Karpas-422 (cell line): Measurements from ENCODE around the gene PSMC3. TPM values are rescaled to one million over a fixed set of nuclear protein-coding genes. Genes with fewer than 3 reads are reported as not detected.

ENCODE experiments used
- DNase-seq: peaks from one replicate; pipeline ENCODE4 v3.0.0-alpha.2; 2015
- H2AFZ ChIP-seq: fragments of 200-600 bp; sonication (generic); 2 replicates; pipeline ENCODE4 v1.6.1; 2014; ENCODE audit warnings: antibody characterized with exemption, low read length, mixed read lengths
- H3K27ac ChIP-seq: fragments of 200-600 bp; sonication (generic); 2 replicates; pipeline ENCODE4 v1.5.1; 2014; ENCODE audit warnings: mild to moderate bottlenecking, low read length, moderate library complexity
- H3K27me3 ChIP-seq: fragments of 200-600 bp; sonication (generic); 2 replicates; pipeline ENCODE4 v1.6.1; 2014; ENCODE audit warnings: low read length, mixed read lengths
- H3K36me3 ChIP-seq: fragments of 200-600 bp; sonication (generic); 2 replicates; pipeline ENCODE4 v1.6.1; 2014; ENCODE audit warnings: low read length, mixed read lengths; ENCODE audit not compliant: insufficient read depth
- H3K4me1 ChIP-seq: fragments of 200-600 bp; sonication (generic); 2 replicates; pipeline ENCODE4 v1.6.1; 2014; ENCODE audit warnings: mild to moderate bottlenecking, low read length, mixed read lengths
- H3K4me2 ChIP-seq: fragments of 200-600 bp; sonication (generic); 2 replicates; pipeline ENCODE4 v1.6.1; 2014; ENCODE audit warnings: low read length, low read depth, mild to moderate bottlenecking; ENCODE audit not compliant: poor library complexity, severe bottlenecking
- H3K4me3 ChIP-seq: fragments of 200-600 bp; sonication (generic); 2 replicates; pipeline ENCODE4 v1.5.1; 2014; ENCODE audit warnings: mild to moderate bottlenecking, antibody characterized with exemption, low read length, mixed read lengths
- H3K79me2 ChIP-seq: fragments of 200-600 bp; sonication (generic); 2 replicates; pipeline ENCODE4 v1.6.1; 2014; ENCODE audit warnings: mild to moderate bottlenecking, low read length, mixed read lengths
- H3K9ac ChIP-seq: fragments of 200-600 bp; sonication (generic); 2 replicates; pipeline ENCODE4 v1.6.0; 2014; ENCODE audit warnings: low read length
- H3K9me2 ChIP-seq: fragments of 200-600 bp; sonication (generic), shearing (Covaris generic); replicated peaks from 2 replicates; pipeline ENCODE4 v1.6.0; 2014; ENCODE audit warnings: mild to moderate bottlenecking, low read length, moderate library complexity; ENCODE audit not compliant: insufficient read depth
- H3K9me3 ChIP-seq: fragments of 300-700, 200-600 bp; sonication (generic); 2 replicates; pipeline ENCODE4 v1.6.1; 2014; ENCODE audit warnings: low read length, mixed read lengths
- H4K20me1 ChIP-seq: fragments of 200-600 bp; sonication (generic); 2 replicates; pipeline ENCODE4 v1.6.1; 2014; ENCODE audit warnings: mild to moderate bottlenecking, antibody characterized with exemption, low read length, low read depth; ENCODE audit not compliant: insufficient read depth
- total RNA-seq: library from RNA; depleted of rRNA; stranded (reverse); fragments of >200 nt; shearing (Covaris generic); gene quantifications from 2 replicates; pipeline ENCODE4 v1.2.3, GENCODE V29; 2014; ENCODE audit warnings: low replicate concordance; rRNA removed

The PSMC3 gene
- 40.6 and 119 TPM in 2 replicates for total RNA-seq

DNA sequence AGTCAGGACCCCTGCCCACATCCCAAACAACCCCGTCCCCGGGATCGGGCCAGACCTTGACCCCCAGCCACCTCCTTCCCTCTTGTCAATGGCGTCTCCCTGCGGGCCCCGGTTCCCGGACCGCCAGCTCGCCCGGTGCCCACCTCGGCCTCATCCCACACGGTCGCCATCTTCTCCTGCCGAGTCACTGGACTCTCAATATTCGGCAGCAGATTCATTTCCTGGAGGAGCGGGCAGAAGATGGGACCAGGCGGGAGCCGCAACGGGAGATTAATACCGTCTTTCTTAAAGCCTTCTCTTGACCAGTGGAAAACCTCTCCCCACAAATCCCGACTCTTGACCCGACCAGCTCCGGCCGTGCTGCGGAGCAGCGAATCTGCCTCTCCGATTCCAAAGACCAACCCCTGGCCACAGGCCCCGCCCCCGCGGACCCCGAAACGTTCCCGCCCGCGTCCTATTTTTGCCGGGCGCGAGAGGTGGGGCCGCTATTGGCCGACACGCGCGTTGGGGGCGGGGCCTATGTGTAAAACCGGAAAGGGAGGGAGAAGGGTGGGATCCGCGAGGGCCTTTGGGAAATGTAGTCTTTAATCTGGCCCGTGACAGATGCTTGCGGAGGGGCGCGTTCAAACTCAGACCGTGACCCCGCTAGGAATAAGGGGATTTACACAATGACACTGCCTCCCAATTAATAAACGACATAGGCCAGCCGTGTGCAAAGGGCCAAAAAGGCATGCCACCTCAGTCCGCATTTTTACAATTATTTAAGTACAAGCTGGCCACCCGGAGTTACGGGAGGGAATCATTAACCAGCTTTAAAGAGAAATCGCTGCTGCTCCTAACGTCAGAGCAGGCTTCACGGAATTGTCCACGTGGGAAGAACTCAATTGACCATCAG is at the start of gene PSMC3:
TSS of gene PSMC3 (minus strand) at position 378 of the 895 bp plus-strand sequence. CDS start at position 218, 160 bp downstream.
- H3K9me2 ChIP-seq, result no peaks in the 10 kb centered on the region
- peak within 1 kb of the TSS; percentile 92 for H3K9ac ChIP-seq
- peaks cover 25% of the 10 kb centered on the region for H3K79me2 ChIP-seq
- peak; percentile 99 for DNase-seq
- H3K4me1 ChIP-seq, result peaks cover 19% of the 10 kb centered on the region
- peaks cover 17% of the 10 kb centered on the region for H3K36me3 ChIP-seq
- H3K9me3 ChIP-seq, result no peaks in the 10 kb centered on the region
- no peaks in the 10 kb centered on the region for H4K20me1 ChIP-seq
- no peaks in the 10 kb centered on the region for H3K27me3 ChIP-seq
- H3K4me2 ChIP-seq, result peak within 1 kb of the TSS; percentile 97
- peak within 1 kb of the TSS; percentile 92 for H3K4me3 ChIP-seq
- H3K27ac ChIP-seq, result peak within 1 kb of the TSS; percentile 66
- H2AFZ ChIP-seq, result peak within 1 kb of the TSS; percentile 99

DNA sequence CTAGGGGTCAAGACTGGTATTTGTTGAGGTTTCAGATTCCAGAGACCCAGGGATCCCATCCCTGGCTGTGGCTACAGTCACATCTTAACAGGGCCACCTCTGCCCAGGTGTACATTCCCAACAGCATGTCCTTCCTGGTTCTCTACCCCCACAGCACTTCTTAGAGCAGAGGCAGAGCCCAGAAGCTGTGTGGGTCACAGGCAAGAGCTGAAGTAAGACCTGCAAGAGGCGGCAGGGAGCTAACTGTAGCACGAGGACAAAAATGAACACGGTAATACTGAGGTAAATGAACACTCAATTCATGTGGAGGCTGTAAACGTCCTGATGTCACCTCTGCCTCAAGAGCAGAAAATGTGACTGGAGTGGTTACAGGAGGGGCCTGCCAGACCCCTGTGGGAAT is 44.4 kb upstream of the PSMC3 start:
- no peak overlapping the region for H3K27ac ChIP-seq
- H3K27me3 ChIP-seq, result no peaks in the 10 kb centered on the region
- peaks cover 76% of the 10 kb centered on the region for H3K79me2 ChIP-seq
- peaks cover 38% of the 10 kb centered on the region for H3K4me1 ChIP-seq
- no peaks in the 10 kb centered on the region for H3K9me3 ChIP-seq
- no peak overlapping the region for H2AFZ ChIP-seq
- H3K9me2 ChIP-seq, result no peaks in the 10 kb centered on the region
- H3K36me3 ChIP-seq, result peaks cover 51% of the 10 kb centered on the region
- H3K4me2 ChIP-seq, result no peak overlapping the region
- no peak overlapping the region for H3K9ac ChIP-seq
- H3K4me3 ChIP-seq, result no peak overlapping the region
- DNase-seq, result no peak
- H4K20me1 ChIP-seq, result no peaks in the 10 kb centered on the region; the same call in 1 of the 2 replicates

DNA sequence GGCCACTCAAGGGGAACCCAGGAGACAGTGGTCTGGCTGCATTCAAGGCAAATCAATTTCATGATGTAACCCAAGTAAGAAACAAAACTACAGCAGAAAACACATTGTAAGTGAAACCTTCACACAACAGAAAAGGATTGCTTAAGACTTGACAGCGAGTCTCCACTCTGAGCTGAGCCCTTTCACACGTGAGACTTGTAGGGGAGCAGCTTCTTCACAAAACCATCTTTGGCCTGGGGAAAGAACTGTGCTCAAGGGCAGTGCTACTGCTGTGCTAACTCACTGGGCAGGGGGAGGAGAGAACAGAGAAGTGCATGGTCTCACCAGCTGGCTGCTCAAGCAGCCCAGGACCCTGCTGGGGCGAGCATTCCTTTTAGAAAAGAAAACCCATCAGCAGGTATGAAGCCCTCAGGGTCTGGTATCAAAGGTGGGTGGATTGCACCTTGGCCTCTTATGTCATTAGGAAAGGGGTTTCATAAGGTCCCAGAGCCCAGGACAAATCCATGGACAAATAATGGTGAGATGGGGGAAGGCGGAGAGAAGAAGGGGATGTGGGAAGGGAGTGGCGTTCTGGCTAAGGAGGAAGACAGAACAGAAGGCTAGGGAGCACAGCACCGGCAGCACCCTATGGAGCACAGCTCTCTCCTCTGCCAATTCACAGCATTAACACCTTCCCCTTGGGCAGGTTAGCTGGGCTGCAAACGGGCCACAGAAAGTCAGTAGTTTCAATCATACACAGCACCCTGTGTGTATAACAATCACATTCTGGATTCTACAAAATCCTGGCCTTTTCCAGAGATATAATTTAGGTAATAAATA is 43.3 kb upstream of the PSMC3 start:
- Histone ChIP-seq H4K20me1 (no peaks in the 10 kb centered on the region; the same call in none of the 2 replicates), H3K4me2 (no peak overlapping the region), H3K27me3 (no peaks in the 10 kb centered on the region), H2AFZ (no peak overlapping the region), H3K27ac (peak overlapping the region; percentile 36; the same call in 1 of the 2 replicates), H3K9me2 (no peaks in the 10 kb centered on the region), H3K36me3 (peaks cover 46% of the 10 kb centered on the region), H3K9me3 (no peaks in the 10 kb centered on the region), H3K79me2 (peaks cover 77% of the 10 kb centered on the region), H3K4me3 (no peak overlapping the region), H3K9ac (no peak overlapping the region), H3K4me1 (peaks cover 49% of the 10 kb centered on the region)
- DNase-seq, result no peak

DNA sequence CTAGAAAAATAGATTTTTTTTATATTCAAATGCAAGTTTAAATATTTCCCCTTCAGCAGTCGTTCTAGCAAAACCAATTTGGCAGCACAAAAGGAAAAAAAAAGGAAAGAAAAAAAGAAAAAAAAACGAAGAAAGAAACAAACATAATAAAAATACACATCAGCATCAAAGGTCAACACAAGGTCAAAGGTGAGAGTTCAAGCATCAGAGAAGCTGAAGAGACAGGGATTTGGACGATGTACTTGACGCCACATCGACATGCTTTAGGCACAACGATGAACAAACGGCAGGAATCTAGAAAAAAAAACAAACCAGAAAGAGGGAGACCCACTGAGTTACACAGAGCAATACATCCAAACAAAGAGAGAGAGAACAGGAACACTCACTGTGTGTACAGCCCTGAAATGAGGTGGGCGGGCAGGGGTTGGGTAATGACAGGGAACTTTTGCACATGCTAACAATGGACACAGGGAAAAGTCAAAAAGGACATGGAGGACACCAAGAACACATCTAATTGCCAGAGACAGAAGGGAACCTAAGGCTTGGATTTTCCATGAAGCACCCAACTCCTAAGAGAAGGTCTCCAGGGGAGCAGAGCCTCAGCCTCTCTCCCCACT is 42.5 kb upstream of the PSMC3 start:
- Histone ChIP-seq H3K9me3 (no peaks in the 10 kb centered on the region), H3K36me3 (peaks cover 45% of the 10 kb centered on the region; the same call in 1 of the 2 replicates), H3K79me2 (peaks cover 81% of the 10 kb centered on the region), H3K4me3 (no peak overlapping the region), H3K27me3 (no peaks in the 10 kb centered on the region), H4K20me1 (no peaks in the 10 kb centered on the region; the same call in none of the 2 replicates), H3K4me2 (no peak overlapping the region), H3K9me2 (no peaks in the 10 kb centered on the region), H2AFZ (no peak overlapping the region), H3K27ac (0 out of 2 replicates have a peak overlapping the region, but pooled peaks have one; percentile 36), H3K4me1 (peaks cover 57% of the 10 kb centered on the region), H3K9ac (no peak overlapping the region)
- no peak for DNase-seq

DNA sequence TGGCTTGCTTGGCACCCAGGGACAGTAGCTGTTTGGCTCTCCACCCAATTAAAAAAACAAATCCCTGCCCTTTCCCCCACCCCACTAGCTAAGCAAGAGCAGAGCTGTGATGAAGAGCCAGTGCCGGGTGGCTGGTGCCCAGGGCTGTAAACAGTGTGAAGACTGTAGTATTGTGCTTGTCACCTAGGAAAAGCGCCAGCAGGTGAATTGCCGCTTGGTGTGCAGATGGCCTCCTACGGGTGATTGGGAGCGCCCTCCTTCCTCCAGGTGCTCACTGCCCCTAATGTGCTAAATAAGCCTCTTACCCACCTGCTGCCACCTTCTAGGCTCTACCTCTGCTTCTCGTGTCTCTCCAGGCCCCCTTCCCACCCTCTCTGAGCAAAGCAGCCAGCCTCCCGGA is 41.1 kb upstream of the PSMC3 start:
- Histone ChIP-seq H2AFZ (no peak overlapping the region), H3K36me3 (peaks cover 39% of the 10 kb centered on the region; the same call in 1 of the 2 replicates), H3K27me3 (no peaks in the 10 kb centered on the region), H3K4me2 (no peak overlapping the region), H3K9me3 (no peaks in the 10 kb centered on the region), H3K4me1 (peaks cover 57% of the 10 kb centered on the region), H3K9ac (no peak overlapping the region), H3K4me3 (no peak overlapping the region), H3K9me2 (no peaks in the 10 kb centered on the region), H3K27ac (peak overlapping the region; percentile 32; the same call in 1 of the 2 replicates), H3K79me2 (peaks cover 75% of the 10 kb centered on the region), H4K20me1 (no peaks in the 10 kb centered on the region; the same call in none of the 2 replicates)
- DNase-seq, result no peak

DNA sequence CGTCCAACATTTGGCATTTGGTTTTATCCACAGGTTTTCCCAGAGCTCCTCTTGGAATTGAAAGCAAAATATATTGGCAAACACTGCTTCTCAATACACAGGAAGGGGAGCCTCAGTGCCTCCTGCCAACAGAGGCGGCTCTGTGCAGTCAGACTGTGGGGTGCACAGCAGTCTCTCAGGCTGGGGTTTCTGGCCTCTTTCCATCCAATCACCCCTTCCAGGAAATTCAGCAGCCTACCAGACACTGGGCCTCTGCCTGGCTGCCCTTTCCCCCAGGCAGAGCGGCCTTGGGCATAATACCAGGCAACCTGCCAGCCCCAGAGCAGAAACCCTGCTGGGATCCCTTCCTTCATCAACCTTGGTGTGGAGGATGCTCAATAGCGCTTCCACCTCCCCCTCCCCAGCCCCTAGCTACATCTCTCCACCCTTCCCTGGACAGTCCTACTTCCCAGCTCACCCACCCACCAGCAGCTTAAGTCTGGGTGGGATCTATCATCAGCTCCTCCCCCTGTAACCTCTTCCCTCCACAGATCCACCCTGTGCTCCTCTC is 40.5 kb upstream of the PSMC3 start:
- Histone ChIP-seq H3K36me3 (peaks cover 33% of the 10 kb centered on the region; the same call in 1 of the 2 replicates), H4K20me1 (no peaks in the 10 kb centered on the region; the same call in none of the 2 replicates), H3K4me2 (no peak overlapping the region), H3K9ac (no peak overlapping the region), H3K27me3 (no peaks in the 10 kb centered on the region), H3K9me3 (no peaks in the 10 kb centered on the region), H3K9me2 (no peaks in the 10 kb centered on the region), H3K27ac (peak overlapping the region; percentile 78; the same call in 1 of the 2 replicates), H3K79me2 (peaks cover 75% of the 10 kb centered on the region), H3K4me1 (peaks cover 57% of the 10 kb centered on the region), H3K4me3 (no peak overlapping the region), H2AFZ (no peak overlapping the region)
- DNase-seq, result no peak

DNA sequence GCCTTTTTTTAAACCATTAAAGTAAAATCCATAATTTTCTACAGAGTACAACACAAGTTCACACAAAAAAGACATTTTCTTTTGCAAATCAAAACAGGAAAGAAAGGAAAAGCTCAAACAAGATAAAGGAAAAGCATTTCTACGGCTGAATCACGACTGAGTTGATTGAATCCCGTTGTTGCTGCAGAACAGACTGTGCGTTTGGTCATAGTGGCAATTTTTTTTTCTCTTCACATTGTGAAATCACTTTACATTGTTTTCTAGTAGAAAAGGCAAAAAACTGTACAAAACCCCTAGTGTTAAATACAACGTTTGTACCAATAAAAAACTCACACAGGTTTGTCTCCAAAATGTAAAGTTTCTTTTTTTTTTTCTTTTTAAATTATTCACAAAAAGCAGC is 40.0 kb upstream of the PSMC3 start:
- Histone ChIP-seq H3K9ac (no peak overlapping the region), H3K36me3 (peaks cover 28% of the 10 kb centered on the region; the same call in 1 of the 2 replicates), H3K9me2 (no peaks in the 10 kb centered on the region), H3K4me2 (peak overlapping the region; percentile 53), H2AFZ (no peak overlapping the region), H3K4me3 (no peak overlapping the region), H3K4me1 (peaks cover 57% of the 10 kb centered on the region), H3K9me3 (no peaks in the 10 kb centered on the region), H3K27me3 (no peaks in the 10 kb centered on the region), H3K79me2 (peaks cover 70% of the 10 kb centered on the region), H4K20me1 (no peaks in the 10 kb centered on the region; the same call in none of the 2 replicates), H3K27ac (peak overlapping the region; percentile 78; the same call in 1 of the 2 replicates)
- no peak for DNase-seq
